ENCODE measurements around the gene IGFL4. TPM values are rescaled to one million over a fixed set of nuclear protein-coding genes. Genes with fewer than 3 reads are reported as not detected.

IGFL4 gene
- total RNA-seq, 2 experiments from 2014 or later = not detected

DNA sequence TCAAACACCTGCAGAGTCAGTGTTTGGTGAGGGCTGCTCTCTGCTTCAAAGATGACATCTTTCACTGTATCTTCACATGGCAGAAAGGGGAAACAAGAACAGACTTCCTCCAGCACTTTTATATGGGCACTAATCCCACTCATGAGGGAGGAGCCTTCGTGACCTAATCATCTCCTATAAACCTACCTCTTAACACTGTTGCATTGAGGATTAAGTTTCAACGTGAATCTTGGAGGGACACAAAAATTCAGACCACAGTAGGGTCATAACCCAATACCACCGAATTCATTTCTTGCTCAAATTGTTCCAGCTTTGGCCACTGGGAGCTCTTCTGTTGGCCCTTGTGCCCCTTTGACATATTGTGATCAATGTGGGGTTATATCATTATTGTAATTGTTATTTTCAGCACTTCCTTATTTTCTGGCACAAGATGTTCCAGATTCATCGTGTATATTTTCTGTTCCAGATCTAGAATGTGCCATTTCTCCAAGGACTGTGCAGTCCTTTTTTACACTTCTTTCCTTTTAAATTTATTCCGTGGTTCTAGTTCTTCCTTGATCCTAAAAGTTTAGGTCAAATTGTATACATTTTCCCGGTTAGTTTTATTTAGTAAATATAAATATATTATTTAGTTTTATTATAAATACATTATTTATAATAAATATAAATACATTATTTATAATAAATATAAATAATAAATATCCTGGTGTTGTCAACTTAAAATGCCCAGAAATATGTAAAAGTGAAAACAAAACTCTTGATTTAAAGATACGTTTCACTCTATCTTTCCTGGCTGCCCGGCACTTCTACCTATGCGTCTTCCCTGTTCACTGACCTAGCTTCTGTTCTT is 35.5 kb upstream of the IGFL4 start:
- Mint-ChIP-seq H3K27me3 (peaks cover 76% of the 10 kb centered on the region), H3K9me3 (peaks cover 2% of the 10 kb centered on the region), H3K27ac (no peak overlapping the region), H3K4me1 (peaks cover 2% of the 10 kb centered on the region), H3K36me3 (ENCODE audit: low read depth) (no peaks in the 10 kb centered on the region), H3K4me3 (no peak overlapping the region)
- POLR2A ChIA-PET = no interaction called here
- no peak for DNase-seq
- CTCF ChIA-PET = interaction anchor here (1.4 kb wide), 1 partner anchor 31 kb away, joined by 3 read pairs; no protein-coding TSS in a partner anchor

DNA sequence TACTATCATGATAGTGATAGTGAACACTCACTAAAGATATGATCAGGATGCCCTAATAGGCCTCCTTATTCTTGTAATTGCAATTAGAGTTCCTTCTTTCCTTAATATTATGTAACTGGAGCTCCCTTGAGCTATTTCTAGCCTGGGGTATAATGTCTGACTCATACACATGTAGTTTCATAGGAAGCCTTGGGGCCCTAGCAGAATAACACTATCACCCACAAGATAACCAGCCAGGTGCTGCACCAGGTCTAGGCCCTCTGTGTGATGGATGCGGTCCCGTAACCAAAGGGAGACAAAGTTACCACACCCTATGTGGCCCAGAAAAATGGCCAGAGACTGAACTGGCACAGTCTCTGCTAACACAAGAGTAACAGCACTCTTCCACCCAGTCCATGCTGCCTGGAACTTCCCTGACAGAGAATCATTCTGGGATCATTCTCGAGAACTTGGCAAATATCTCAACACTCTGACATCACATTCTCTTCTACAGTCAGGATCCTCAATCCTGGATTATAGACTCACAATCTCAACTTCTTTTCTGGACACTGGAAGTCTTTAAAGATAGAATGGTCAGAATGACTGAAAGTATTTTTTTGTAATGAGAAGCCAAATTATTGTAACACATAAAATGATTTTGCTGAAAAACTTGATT is 32.6 kb upstream of the IGFL4 start:
- no peaks in the 10 kb centered on the region for H3K9me3 Mint-ChIP-seq
- DNase-seq = no peak
- peaks cover 2% of the 10 kb centered on the region for H3K4me1 Mint-ChIP-seq
- ChIA-PET POLR2A (no interaction called here), CTCF (no interaction called here)
- H3K27me3 Mint-ChIP-seq = peaks cover 76% of the 10 kb centered on the region
- H3K4me3 Mint-ChIP-seq = no peak overlapping the region
- H3K27ac Mint-ChIP-seq = no peak overlapping the region
- no peaks in the 10 kb centered on the region for H3K36me3 Mint-ChIP-seq (ENCODE audit: low read depth)

DNA sequence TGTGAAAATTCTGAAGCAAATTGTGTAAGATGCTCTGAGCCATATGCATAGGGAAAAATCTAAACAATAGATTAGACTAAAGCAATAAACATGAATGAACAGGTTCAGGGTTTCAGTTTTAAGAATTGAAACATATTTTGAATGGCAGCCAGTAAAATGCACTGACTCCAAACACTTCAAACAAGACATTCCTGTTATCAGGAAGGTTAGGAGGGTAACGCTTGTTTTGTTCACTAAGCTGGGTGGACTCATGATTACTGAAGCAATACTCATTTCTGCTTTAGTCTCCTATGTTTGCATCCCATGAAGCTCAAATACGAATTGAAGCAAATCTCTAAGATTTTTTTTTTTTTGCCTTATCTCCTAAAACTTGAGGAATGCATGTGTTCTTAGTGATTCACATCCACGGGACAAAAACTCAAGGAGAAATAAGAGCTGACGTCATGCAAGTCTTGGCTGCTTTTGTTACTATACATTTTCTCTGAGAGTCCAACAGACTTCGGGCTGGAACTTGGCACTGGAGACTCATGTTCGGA is 29.1 kb upstream of the IGFL4 start:
- Mint-ChIP-seq H3K4me1 (no peaks in the 10 kb centered on the region), H3K27ac (no peak overlapping the region), H3K4me3 (no peak overlapping the region), H3K9me3 (no peaks in the 10 kb centered on the region), H3K27me3 (peaks cover 64% of the 10 kb centered on the region), H3K36me3 (ENCODE audit: low read depth) (no peaks in the 10 kb centered on the region)
- DNase-seq = no peak
- ChIA-PET CTCF (interaction anchor here (0.9 kb wide), 1 partner anchor 14 kb away, joined by 3 read pairs; no protein-coding TSS in a partner anchor), POLR2A (no interaction called here)

DNA sequence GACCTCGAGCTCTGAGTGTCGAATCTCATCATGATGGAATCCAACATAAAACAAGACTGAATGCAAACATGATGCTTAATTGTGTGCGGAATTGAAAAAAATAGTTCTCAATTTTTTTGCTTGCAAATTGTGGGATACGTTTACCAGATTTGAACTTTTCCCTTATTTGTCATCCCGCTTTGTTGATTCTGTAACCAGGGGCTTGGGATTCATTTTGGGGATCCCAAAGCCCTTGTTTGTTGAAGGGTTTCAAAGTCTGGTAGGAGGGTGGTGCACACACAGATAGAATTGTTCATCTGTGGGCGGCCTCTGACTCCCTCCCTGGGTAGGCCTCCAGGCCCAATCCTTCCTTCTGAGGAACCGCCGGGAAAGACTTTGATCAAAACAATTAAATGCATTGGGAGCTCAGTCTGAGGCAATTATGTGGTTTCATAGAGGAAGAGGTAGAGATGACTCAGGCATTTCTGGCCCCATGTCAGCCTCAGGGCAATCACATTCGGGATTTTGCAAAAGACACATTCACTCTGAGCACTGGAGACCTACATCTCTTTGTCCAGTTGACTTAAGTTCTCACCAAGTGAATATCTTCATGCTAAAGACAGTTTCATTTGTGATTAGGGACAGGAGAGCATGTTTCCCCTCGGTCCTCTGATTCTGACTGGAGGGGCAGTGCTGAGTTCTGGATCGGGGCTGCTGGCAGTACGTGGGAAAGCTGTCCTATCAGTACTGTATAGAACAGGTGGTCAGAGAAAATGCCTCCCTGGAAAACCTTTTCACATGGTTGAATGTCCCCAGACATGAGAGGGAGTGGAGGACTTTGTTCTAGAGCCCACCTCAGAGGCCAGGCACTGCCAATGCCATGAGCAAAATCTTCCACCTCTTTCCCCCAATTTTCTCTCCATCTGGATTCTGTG is 27.8 kb upstream of the IGFL4 start:
- H3K27ac Mint-ChIP-seq = no peak overlapping the region
- DNase-seq = no peak
- no peaks in the 10 kb centered on the region for H3K9me3 Mint-ChIP-seq
- no peaks in the 10 kb centered on the region for H3K36me3 Mint-ChIP-seq (ENCODE audit: low read depth)
- no peak overlapping the region for H3K4me3 Mint-ChIP-seq
- POLR2A ChIA-PET = no interaction called here
- H3K27me3 Mint-ChIP-seq = peaks cover 61% of the 10 kb centered on the region
- CTCF ChIA-PET = no interaction called here
- H3K4me1 Mint-ChIP-seq = no peaks in the 10 kb centered on the region

DNA sequence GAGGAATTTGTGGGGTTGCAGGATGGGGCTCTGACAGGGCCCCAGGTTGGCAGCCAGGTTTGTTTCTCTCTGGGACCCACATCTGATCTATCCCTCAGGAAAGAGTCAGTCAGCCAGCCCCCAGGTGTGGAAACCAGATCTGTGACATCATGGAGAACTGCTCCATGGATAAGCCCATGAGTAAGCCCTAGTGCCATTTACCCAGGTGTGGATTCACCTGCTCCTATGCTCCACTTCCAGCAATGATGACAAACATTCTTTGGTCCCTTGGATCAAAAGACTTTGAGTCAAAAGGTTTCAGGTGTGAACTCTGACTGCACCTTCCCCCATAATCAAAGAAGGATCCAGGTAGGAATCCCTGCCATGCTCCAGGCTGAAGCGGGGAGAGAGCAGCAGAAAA is 26.9 kb upstream of the IGFL4 start:
- Mint-ChIP-seq H3K9me3 (no peaks in the 10 kb centered on the region), H3K27ac (no peak overlapping the region), H3K36me3 (ENCODE audit: low read depth) (no peaks in the 10 kb centered on the region), H3K4me1 (no peaks in the 10 kb centered on the region), H3K27me3 (peaks cover 59% of the 10 kb centered on the region), H3K4me3 (no peak overlapping the region)
- ChIA-PET POLR2A (no interaction called here), CTCF (no interaction called here)
- DNase-seq = no peak

DNA sequence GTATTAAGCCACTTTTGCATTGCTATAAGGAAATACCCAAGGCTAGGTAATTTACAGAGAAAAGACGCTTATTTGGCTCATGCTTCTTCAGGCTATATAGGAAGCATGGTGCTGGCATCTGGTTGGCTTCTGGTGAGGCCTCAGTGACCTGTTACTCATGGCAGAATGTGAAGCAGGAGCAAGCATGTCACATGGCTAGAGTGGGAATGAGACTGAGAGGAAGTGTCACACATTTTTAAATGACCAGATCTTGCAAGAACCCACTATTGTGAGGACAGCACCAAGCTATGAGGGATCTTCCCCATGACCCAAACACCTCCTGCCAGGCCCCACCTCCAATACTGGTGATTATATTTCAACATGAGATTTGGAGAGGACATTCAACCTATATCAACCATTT is 25.7 kb upstream of the IGFL4 start:
- no peaks in the 10 kb centered on the region for H3K9me3 Mint-ChIP-seq

DNA sequence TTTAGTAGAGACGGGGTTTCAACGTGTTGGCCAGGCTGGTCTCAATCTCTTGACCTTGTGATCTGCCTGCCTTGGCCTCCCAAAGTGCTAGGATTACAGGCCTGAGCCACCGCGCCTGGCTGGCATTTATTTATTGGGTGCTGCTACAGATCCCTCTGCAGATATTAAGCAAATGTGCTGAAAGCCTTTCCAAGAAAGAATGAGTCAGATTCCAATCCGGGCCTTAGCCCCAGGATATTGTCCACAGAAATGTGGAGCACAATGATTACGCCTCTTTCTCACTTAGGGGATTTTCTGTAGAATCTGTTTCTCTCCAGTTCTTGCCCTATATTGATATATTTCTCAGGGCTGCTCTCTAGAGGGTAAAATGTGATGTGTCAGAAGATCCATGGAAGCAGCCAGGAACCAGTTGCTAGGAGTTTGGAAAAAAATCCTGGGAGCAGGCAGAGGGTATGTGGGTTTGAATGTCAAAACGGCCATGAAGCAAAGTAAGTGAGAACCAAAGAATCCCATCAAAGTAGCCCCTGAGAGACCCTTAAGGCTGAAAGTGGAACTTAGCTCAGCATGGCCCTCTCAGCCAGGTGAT is 24.8 kb upstream of the IGFL4 start:
- Mint-ChIP-seq H3K27ac (no peak overlapping the region), H3K4me3 (no peak overlapping the region), H3K4me1 (no peaks in the 10 kb centered on the region), H3K9me3 (peaks cover 3% of the 10 kb centered on the region), H3K27me3 (peaks cover 53% of the 10 kb centered on the region), H3K36me3 (ENCODE audit: low read depth) (no peaks in the 10 kb centered on the region)
- no peak for DNase-seq
- ChIA-PET POLR2A (no interaction called here), CTCF (interaction anchor here (1.3 kb wide), 1 partner anchor 16 kb away, joined by 3 read pairs; no protein-coding TSS in a partner anchor)

More for the DNA sequence above, 25.7 kb upstream of the IGFL4 start:
- Mint-ChIP-seq H3K27ac (no peak overlapping the region), H3K4me3 (no peak overlapping the region), H3K27me3 (peaks cover 57% of the 10 kb centered on the region), H3K4me1 (no peaks in the 10 kb centered on the region), H3K36me3 (ENCODE audit: low read depth) (no peaks in the 10 kb centered on the region)
- ChIA-PET POLR2A (no interaction called here), CTCF (interaction anchor here (1.3 kb wide), 1 partner anchor 17 kb away, joined by 3 read pairs; no protein-coding TSS in a partner anchor)
- DNase-seq = no peak

DNA sequence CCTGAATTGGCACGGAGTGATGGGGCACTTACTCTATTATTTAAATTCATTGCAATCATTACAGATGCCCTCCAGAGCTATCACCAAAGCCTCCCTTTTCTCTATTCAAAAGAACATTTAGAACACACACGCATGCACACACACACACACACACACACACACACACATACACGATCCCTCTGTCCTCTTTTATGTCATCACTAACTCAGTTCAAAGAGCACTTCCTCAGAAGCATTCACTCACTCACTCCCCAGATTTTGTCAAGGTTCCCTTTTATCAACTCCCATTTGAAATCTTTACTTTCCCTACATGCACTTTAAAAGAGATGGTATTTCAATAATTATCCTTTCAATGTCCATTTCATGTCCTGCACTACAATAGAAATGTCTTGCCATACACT is 22.4 kb upstream of the IGFL4 start:
- Mint-ChIP-seq H3K4me1 (no peaks in the 10 kb centered on the region), H3K27me3 (peaks cover 41% of the 10 kb centered on the region), H3K36me3 (ENCODE audit: low read depth) (no peaks in the 10 kb centered on the region), H3K4me3 (no peak overlapping the region), H3K27ac (no peak overlapping the region), H3K9me3 (peaks cover 7% of the 10 kb centered on the region)
- ChIA-PET POLR2A (no interaction called here), CTCF (no interaction called here)
- DNase-seq = no peak

DNA sequence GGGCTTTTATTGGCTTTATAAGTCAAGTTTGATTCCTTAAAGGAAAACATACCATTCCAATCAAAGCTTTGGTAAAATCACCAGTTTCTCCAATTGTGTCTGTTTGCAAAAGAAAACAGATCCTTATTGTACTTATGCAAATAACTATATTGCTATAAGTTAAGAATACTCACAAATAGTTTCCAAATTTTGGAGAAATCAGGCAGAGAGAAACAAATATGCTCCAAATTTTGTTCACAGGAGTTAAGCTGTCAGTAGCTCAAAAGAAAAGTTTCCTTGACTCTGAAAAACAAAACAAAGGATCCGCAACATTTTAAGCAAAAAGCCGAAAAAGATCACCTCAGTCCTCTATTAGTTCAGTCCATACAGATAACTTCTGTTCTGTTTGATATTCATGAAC is 19.2 kb upstream of the IGFL4 start:
- Mint-ChIP-seq H3K36me3 (ENCODE audit: low read depth) (no peaks in the 10 kb centered on the region), H3K27ac (no peak overlapping the region), H3K4me3 (no peak overlapping the region), H3K4me1 (no peaks in the 10 kb centered on the region), H3K9me3 (peaks cover 12% of the 10 kb centered on the region), H3K27me3 (peaks cover 41% of the 10 kb centered on the region)
- ChIA-PET CTCF (no interaction called here), POLR2A (no interaction called here)
- DNase-seq = no peak

DNA sequence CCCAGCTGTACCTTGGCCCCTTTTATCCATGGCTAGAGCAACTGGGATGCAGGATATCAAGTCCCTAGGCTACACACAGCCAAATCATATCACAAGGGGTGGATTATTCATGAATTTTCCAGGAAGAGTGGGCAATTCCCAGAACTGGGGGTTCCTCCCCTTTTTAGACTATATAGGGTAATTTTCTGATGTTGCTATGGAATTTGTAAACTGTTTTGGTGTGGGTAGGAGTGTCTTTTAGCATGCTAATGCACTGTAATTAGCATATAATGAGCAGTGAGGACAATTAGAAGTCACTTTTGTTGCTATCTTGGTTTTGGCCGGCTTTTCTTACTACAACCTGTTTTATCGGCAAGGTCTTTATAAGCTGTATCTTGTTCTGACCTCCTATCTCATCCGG is 18.0 kb upstream of the IGFL4 start:
- CTCF ChIA-PET = no interaction called here
- Mint-ChIP-seq H3K9me3 (peaks cover 12% of the 10 kb centered on the region), H3K27me3 (peaks cover 42% of the 10 kb centered on the region)

DNA sequence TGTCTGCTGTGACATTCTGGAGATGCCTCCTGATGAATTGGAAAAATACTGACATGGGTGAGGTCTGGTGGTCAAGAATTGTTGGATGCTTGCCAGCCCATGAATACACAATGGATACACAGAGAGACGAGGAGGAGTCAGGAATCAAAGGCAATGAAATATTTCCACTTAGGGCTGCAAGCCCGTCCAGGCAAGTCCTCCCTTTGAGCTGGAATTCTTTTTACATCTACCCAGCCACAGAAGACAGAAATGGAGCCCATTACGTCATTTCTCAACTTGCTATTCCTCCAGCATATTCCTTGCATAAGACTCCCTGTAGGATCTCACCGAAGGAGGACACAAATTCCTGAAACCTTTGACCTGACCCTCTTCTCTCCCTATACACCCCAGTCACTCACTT is 15.7 kb upstream of the IGFL4 start:
- Mint-ChIP-seq H3K9me3 (peaks cover 12% of the 10 kb centered on the region), H3K36me3 (ENCODE audit: low read depth) (no peaks in the 10 kb centered on the region), H3K4me1 (no peaks in the 10 kb centered on the region), H3K27me3 (peaks cover 49% of the 10 kb centered on the region), H3K4me3 (no peak overlapping the region), H3K27ac (no peak overlapping the region)
- no peak for DNase-seq
- ChIA-PET POLR2A (no interaction called here), CTCF (no interaction called here)

More for the DNA sequence above, 18.0 kb upstream of the IGFL4 start:
- DNase-seq = no peak
- POLR2A ChIA-PET = no interaction called here
- no peaks in the 10 kb centered on the region for H3K4me1 Mint-ChIP-seq
- no peaks in the 10 kb centered on the region for H3K36me3 Mint-ChIP-seq (ENCODE audit: low read depth)
- no peak overlapping the region for H3K4me3 Mint-ChIP-seq
- H3K27ac Mint-ChIP-seq = no peak overlapping the region

DNA sequence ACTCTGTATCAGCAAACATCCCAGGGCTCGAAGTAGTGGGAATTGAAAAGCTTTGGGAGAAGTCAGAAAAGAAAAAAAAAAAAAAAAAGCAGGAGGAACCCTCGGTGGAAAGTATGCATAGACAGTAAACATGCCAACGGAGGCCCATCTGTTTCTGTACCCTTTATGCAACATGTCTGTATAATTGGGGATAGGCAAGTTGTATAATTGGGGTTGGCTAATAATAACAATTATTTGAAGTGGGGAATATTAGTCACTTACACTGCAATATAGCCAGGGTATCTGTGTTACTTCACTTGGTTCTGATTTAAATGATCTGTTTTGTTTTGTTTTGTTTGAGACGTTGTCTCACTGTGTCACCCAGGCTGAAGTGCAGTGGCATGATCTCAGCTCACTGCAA is 12.1 kb upstream of the IGFL4 start:
- DNase-seq = no peak
- H3K9me3 Mint-ChIP-seq = peaks cover 4% of the 10 kb centered on the region
- no peaks in the 10 kb centered on the region for H3K4me1 Mint-ChIP-seq
- peaks cover 68% of the 10 kb centered on the region for H3K27me3 Mint-ChIP-seq
- H3K27ac Mint-ChIP-seq = no peak overlapping the region
- H3K4me3 Mint-ChIP-seq = no peak overlapping the region
- H3K36me3 Mint-ChIP-seq (ENCODE audit: low read depth) = no peaks in the 10 kb centered on the region
- ChIA-PET POLR2A (no interaction called here), CTCF (interaction anchor here (0.6 to 0.7 kb wide), 2 partner anchors 221 to 463 kb away, joined by 4 read pairs; no protein-coding TSS in a partner anchor)

All from activated CD4-positive, alpha-beta T cell treated with anti-CD3 and anti-CD28 coated beads, Interleukin-2, amount 10 ng/mL, durations not matched to agents 7 days and 5 days (primary cell).